HCT116 (cell line): ENCODE data around the gene TDP1.

Experiments used
- EZH2 ChIP-seq: fragments of 200-600 bp; sonication (generic); IDR thresholded peaks from 2 replicates; pipeline ENCODE4 v1.6.1; 2017; ENCODE audit warnings: antibody characterized with exemption, mixed run types
- POLR2A ChIP-seq: IDR thresholded peaks from 2 replicates; pipeline ENCODE4 v1.7.0; 2011; ENCODE audit warnings: borderline replicate concordance; ENCODE audit not compliant: insufficient read depth, insufficient read length; ENCODE audit errors: extremely low read depth
- POLR2AphosphoS5 ChIP-seq: IDR thresholded peaks from 2 replicates; pipeline ENCODE4 v1.6.1; 2011; ENCODE audit warnings: mild to moderate bottlenecking, low read depth, low read length, moderate library complexity
- SIN3A ChIP-seq: IDR thresholded peaks from 2 replicates; pipeline ENCODE4 v1.6.1; 2012; ENCODE audit warnings: low read depth
- TCF7L2 ChIP-seq: IDR thresholded peaks from 2 replicates; pipeline ENCODE4 v1.7.0; 2011; ENCODE audit warnings: borderline replicate concordance, inconsistent platforms; ENCODE audit not compliant: insufficient read depth, insufficient read length; ENCODE audit errors: extremely low read depth
- YY1 ChIP-seq: IDR thresholded peaks from 2 replicates; pipeline ENCODE4 v1.6.1; 2011; ENCODE audit warnings: low read length, low read depth, moderate library complexity, mild to moderate bottlenecking; ENCODE audit not compliant: insufficient replicate concordance; ENCODE audit errors: extremely low read depth
- ZFX ChIP-seq: fragments of 450-650 bp; IDR thresholded peaks from 2 replicates; pipeline ENCODE4 v1.6.1; 2017
- ZNF274 ChIP-seq: fragments of 200-500 bp; sonication (Bioruptor generic); IDR thresholded peaks from 2 replicates; pipeline ENCODE4 v1.6.1; 2014; ENCODE audit warnings: mild to moderate bottlenecking, low read depth, low read length, inconsistent platforms
- TF ChIP-seq, protein P1 (sequence below), 3 experiments: fragments of 200-600 bp in 1 of 3; sonication (generic) in 1 of 3; IDR thresholded peaks in 2 of 3; conservative IDR thresholded peaks in 1 of 3; 2 replicates each; pipeline ENCODE4 v1.5.1; 2012 to 2017; ENCODE audit warnings: low read depth in 2 of 3, low read length in 2 of 3, antibody characterized with exemption in 1 of 3, borderline replicate concordance in 1 of 3, control low read depth in 1 of 3, mild to moderate bottlenecking in 1 of 3, mixed read lengths in 1 of 3, mixed run types in 1 of 3, moderate library complexity in 1 of 3; ENCODE audit not compliant: insufficient read depth in 1 of 3

GRCh38 chr14:90027842-90028241 is 72.1 kb downstream of the TDP1 start:
- TF ChIP-seq POLR2A (no peak), ZNF274 (no peak), POLR2AphosphoS5 (no peak), SIN3A (no peak), EZH2 (no peak), TCF7L2 (no peak), YY1 (no peak), ZFX (no peak)
- TF ChIP-seq, protein P1, sequence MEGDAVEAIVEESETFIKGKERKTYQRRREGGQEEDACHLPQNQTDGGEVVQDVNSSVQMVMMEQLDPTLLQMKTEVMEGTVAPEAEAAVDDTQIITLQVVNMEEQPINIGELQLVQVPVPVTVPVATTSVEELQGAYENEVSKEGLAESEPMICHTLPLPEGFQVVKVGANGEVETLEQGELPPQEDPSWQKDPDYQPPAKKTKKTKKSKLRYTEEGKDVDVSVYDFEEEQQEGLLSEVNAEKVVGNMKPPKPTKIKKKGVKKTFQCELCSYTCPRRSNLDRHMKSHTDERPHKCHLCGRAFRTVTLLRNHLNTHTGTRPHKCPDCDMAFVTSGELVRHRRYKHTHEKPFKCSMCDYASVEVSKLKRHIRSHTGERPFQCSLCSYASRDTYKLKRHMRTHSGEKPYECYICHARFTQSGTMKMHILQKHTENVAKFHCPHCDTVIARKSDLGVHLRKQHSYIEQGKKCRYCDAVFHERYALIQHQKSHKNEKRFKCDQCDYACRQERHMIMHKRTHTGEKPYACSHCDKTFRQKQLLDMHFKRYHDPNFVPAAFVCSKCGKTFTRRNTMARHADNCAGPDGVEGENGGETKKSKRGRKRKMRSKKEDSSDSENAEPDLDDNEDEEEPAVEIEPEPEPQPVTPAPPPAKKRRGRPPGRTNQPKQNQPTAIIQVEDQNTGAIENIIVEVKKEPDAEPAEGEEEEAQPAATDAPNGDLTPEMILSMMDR (IDR thresholded peaks at IDR 0.05 in 2 of 3, conservative IDR thresholded peaks at IDR 0.05 in 1 of 3; ENCODE audit: borderline replicate concordance in 1 of 3, insufficient read depth in 1 of 3, low read depth in 2 of 3, low read length in 2 of 3): no peak
